ENCODE data around the gene CDC42EP4.

The CDC42EP4 gene

GRCh38 chr17:73331060-73331459 is 19.3 kb upstream of the CDC42EP4 start:
- H3K27me3 ChIP-seq (ENCODE audit: insufficient read depth, low read length, poor library complexity, severe bottlenecking) = no peaks in the 10 kb centered on the region
- no peak overlapping the region for H3K4me2 ChIP-seq (ENCODE audit: low read depth, low read length, poor library complexity, severe bottlenecking)
- no peaks in the 10 kb centered on the region for H3K36me3 ChIP-seq (ENCODE audit: insufficient read depth, low read length)
- no peaks in the 10 kb centered on the region for H3K4me1 ChIP-seq (ENCODE audit: insufficient read depth, low read length, poor library complexity, severe bottlenecking)
- no peaks in the 10 kb centered on the region for H3K79me2 ChIP-seq (ENCODE audit: insufficient read depth, low read length)
- H3K9me2 ChIP-seq (replicated peaks; ENCODE audit: low read depth, low read length) = no peaks in the 10 kb centered on the region
- no peak overlapping the region for H2AFZ ChIP-seq (ENCODE audit: low read length)
- H3K4me3 ChIP-seq (ENCODE audit: low read length, poor library complexity, severe bottlenecking) = no peak overlapping the region
- H4K20me1 ChIP-seq (ENCODE audit: insufficient read depth, low read length, poor library complexity, severe bottlenecking) = no peaks in the 10 kb centered on the region
- H3K9ac ChIP-seq (ENCODE audit: low read depth, low read length, poor library complexity, severe bottlenecking) = no peak overlapping the region
- TF ChIP-seq EZH2phosphoT487 (IDR thresholded peaks at IDR 0.05; ENCODE audit: borderline replicate concordance) = no peak
- TF ChIP-seq, protein P1, sequence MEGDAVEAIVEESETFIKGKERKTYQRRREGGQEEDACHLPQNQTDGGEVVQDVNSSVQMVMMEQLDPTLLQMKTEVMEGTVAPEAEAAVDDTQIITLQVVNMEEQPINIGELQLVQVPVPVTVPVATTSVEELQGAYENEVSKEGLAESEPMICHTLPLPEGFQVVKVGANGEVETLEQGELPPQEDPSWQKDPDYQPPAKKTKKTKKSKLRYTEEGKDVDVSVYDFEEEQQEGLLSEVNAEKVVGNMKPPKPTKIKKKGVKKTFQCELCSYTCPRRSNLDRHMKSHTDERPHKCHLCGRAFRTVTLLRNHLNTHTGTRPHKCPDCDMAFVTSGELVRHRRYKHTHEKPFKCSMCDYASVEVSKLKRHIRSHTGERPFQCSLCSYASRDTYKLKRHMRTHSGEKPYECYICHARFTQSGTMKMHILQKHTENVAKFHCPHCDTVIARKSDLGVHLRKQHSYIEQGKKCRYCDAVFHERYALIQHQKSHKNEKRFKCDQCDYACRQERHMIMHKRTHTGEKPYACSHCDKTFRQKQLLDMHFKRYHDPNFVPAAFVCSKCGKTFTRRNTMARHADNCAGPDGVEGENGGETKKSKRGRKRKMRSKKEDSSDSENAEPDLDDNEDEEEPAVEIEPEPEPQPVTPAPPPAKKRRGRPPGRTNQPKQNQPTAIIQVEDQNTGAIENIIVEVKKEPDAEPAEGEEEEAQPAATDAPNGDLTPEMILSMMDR (conservative IDR thresholded peaks at IDR 0.05; ENCODE audit: low read length) = no peak
- H3F3A ChIP-seq (ENCODE audit: low read depth) = no peaks in the 10 kb centered on the region
- no peaks in the 10 kb centered on the region for H3K9me3 ChIP-seq (ENCODE audit: insufficient read depth, low read depth, low read length)

DNA sequence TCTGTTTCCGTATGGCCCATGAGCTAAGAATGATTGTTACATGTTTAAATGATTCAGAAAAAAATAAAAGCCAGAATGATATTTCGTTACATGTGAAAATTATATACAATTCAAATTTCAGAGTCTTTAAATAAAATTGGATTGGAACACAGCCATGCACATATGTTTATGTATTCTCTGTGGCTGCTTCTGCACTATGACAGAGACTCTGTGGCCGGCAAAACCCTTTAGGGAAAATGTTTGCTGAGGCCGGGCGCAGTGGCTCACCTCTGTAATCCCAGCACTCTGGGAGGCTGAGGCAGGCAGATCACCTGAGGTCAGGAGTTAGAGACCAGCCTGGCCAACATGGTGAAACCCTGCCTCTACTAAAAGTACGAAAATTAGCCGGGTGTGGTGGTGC is 15.9 kb upstream of the CDC42EP4 start:
- no peak overlapping the region for H2AFZ ChIP-seq (ENCODE audit: low read length)
- no peak overlapping the region for H3K4me2 ChIP-seq (ENCODE audit: low read depth, low read length, poor library complexity, severe bottlenecking)
- H4K20me1 ChIP-seq (ENCODE audit: insufficient read depth, low read length, poor library complexity, severe bottlenecking) = no peaks in the 10 kb centered on the region
- H3K9me2 ChIP-seq (replicated peaks; ENCODE audit: low read depth, low read length) = no peaks in the 10 kb centered on the region
- H3K4me1 ChIP-seq (ENCODE audit: insufficient read depth, low read length, poor library complexity, severe bottlenecking) = no peaks in the 10 kb centered on the region
- H3K79me2 ChIP-seq (ENCODE audit: insufficient read depth, low read length) = no peaks in the 10 kb centered on the region
- no peaks in the 10 kb centered on the region for H3K27me3 ChIP-seq (ENCODE audit: insufficient read depth, low read length, poor library complexity, severe bottlenecking)
- no peak overlapping the region for H3K9ac ChIP-seq (ENCODE audit: low read depth, low read length, poor library complexity, severe bottlenecking)
- no peaks in the 10 kb centered on the region for H3K36me3 ChIP-seq (ENCODE audit: insufficient read depth, low read length)
- H3F3A ChIP-seq (ENCODE audit: low read depth) = no peaks in the 10 kb centered on the region
- no peak overlapping the region for H3K4me3 ChIP-seq (ENCODE audit: low read length, poor library complexity, severe bottlenecking)
- H3K9me3 ChIP-seq (ENCODE audit: insufficient read depth, low read depth, low read length) = no peaks in the 10 kb centered on the region
- TF ChIP-seq, protein P1 (conservative IDR thresholded peaks at IDR 0.05; ENCODE audit: low read length) = no peak
- TF ChIP-seq EZH2phosphoT487 (IDR thresholded peaks at IDR 0.05; ENCODE audit: borderline replicate concordance) = no peak

DNA sequence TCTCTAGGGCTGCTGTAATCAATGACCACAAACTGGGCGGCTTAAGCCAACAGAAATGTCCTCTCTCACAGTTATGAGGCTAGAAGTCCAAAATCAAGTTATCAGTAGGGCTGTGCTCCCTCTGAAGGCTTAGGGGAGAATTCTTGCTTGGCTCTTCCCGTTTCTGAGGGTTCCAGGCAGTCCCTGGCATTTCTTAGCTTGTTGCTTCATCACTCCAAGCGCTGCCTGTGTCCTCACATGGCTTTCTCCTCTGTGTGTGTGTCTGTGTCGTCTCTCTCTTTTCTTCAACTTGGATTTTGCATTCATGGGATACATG is 13.7 kb upstream of the CDC42EP4 start:
- Histone ChIP-seq H3K4me2 (ENCODE audit: low read depth, low read length, poor library complexity, severe bottlenecking) (no peak overlapping the region), H3K36me3 (ENCODE audit: insufficient read depth, low read length) (no peaks in the 10 kb centered on the region), H3K9me2 (replicated peaks; ENCODE audit: low read depth, low read length) (no peaks in the 10 kb centered on the region), H3K9me3 (ENCODE audit: insufficient read depth, low read depth, low read length) (no peaks in the 10 kb centered on the region), H3K4me3 (ENCODE audit: low read length, poor library complexity, severe bottlenecking) (no peak overlapping the region), H3F3A (ENCODE audit: low read depth) (no peaks in the 10 kb centered on the region), H3K79me2 (ENCODE audit: insufficient read depth, low read length) (no peaks in the 10 kb centered on the region), H3K9ac (ENCODE audit: low read depth, low read length, poor library complexity, severe bottlenecking) (no peak overlapping the region), H3K4me1 (ENCODE audit: insufficient read depth, low read length, poor library complexity, severe bottlenecking) (no peaks in the 10 kb centered on the region), H4K20me1 (ENCODE audit: insufficient read depth, low read length, poor library complexity, severe bottlenecking) (no peaks in the 10 kb centered on the region), H3K27me3 (ENCODE audit: insufficient read depth, low read length, poor library complexity, severe bottlenecking) (no peaks in the 10 kb centered on the region), H2AFZ (ENCODE audit: low read length) (no peak overlapping the region)
- no peak for TF ChIP-seq EZH2phosphoT487 (IDR thresholded peaks at IDR 0.05; ENCODE audit: borderline replicate concordance)
- TF ChIP-seq, protein P1 (conservative IDR thresholded peaks at IDR 0.05; ENCODE audit: low read length) = no peak

All from Loucy (cell line).